GM21786 (cell line): ENCODE data around the gene MSH5.

Experiments used
- ATAC-seq: cut with Tn5 transposase; IDR thresholded peaks from one replicate; pipeline ENCODE4 v1.9.1; 2021; ENCODE audit not compliant: unreplicated experiment

The MSH5 gene

GRCh38 chr6:31752739-31753319 is 13.0 kb downstream of the MSH5 start:
- no peak for ATAC-seq

- ATAC-seq, result no peak
These were observed 18.5 kb downstream of the MSH5 start for GRCh38 chr6:31758281-31758680.

- no peak for ATAC-seq
These were observed 21.0 kb downstream of the MSH5 start for GRCh38 chr6:31760790-31761189.

GRCh38 chr6:31761343-31761742 is 21.5 kb downstream of the MSH5 start:
- no peak for ATAC-seq

GRCh38 chr6:31762356-31762755 is 22.6 kb downstream of the MSH5 start, which contains the start of gene SAPCD1:
TSS of gene SAPCD1 (plus strand) at chr6:31762656. CDS start at chr6:31763055, 399 bp downstream.
- no peak for ATAC-seq

GRCh38 chr6:31762878-31763618 is 23.2 kb downstream of the MSH5 start:
- no peak for ATAC-seq

- no peak for ATAC-seq
These were observed 23.8 kb downstream of the MSH5 start for GRCh38 chr6:31763619-31763940.

GRCh38 chr6:31764198-31764597 is 24.4 kb downstream of the MSH5 start:
- no peak for ATAC-seq

- no peak for ATAC-seq
These were observed 25.7 kb downstream of the MSH5 start for GRCh38 chr6:31765559-31765909.

GRCh38 chr6:31765910-31766794 is 26.3 kb downstream of the MSH5 start:
- no peak for ATAC-seq

GRCh38 chr6:31767096-31767645 is 27.4 kb downstream of the MSH5 start:
- ATAC-seq, result no peak

- no peak for ATAC-seq
These were observed 28.8 kb downstream of the MSH5 start for GRCh38 chr6:31768363-31769257.

- no peak for ATAC-seq
These were observed 30.0 kb downstream of the MSH5 start for GRCh38 chr6:31769684-31770371.

GRCh38 chr6:31770860-31771259 is 31.1 kb downstream of the MSH5 start:
- no peak for ATAC-seq

- no peak for ATAC-seq
These were observed 32.2 kb downstream of the MSH5 start for GRCh38 chr6:31771992-31772358.

- no peak for ATAC-seq
These were observed 35.4 kb downstream of the MSH5 start for GRCh38 chr6:31775184-31775583.

GRCh38 chr6:31775633-31776484 is 36.1 kb downstream of the MSH5 start:
- ATAC-seq, result no peak

GRCh38 chr6:31776485-31776988 is 36.7 kb downstream of the MSH5 start:
- ATAC-seq, result no peak
